HG03280 (cell line): ENCODE data around the gene HMG20B.
"Not testable (repeated sequence)": the region's sequence is repeated elsewhere in the genome, so short reads cannot be mapped to it uniquely, and the experiment has no call there.

Experiments
- ATAC-seq: cut with Tn5 transposase; IDR thresholded peaks from one replicate; pipeline ENCODE4 v1.9.1; 2021; ENCODE audit warnings: mild to moderate bottlenecking, moderate library complexity; ENCODE audit not compliant: unreplicated experiment

HMG20B gene

DNA sequence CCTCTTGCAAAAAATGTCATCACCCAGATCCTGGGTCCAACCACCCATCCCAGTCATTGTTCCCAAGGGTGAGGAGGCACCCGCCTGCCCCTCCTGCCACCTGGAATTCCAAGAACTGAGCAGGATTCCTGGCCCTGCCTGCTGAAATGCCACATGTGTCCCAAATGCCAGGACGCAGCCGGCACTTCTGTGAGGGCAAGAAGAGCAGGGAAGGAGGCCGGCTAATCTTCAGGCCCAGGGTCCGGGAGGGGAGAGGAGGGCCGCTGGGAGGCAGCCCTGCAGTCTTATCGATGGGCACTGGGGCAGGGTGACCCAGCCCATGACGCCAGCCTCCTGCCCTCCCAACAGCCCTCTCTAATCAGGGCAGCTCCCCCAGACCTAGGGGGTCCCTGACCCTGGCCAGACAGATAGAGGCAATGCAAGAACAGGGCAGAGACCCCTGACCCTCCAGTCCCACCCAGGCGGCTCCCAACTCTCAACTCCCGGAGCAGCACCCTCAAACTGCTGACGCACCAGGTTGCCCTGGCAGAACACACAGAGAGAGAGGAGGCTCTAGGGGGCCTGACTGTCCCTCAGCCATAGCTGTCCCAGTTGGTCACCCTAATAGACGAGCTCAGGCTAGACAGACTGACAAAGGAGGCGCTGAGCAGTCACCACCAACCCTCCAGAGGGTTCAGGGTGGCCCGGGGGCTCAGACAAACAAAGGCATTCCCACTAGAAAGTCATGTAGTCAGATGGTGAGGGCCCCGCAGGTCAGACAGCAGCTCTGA lies 16.9 kb upstream of the HMG20B start:
- no peak for ATAC-seq

DNA sequence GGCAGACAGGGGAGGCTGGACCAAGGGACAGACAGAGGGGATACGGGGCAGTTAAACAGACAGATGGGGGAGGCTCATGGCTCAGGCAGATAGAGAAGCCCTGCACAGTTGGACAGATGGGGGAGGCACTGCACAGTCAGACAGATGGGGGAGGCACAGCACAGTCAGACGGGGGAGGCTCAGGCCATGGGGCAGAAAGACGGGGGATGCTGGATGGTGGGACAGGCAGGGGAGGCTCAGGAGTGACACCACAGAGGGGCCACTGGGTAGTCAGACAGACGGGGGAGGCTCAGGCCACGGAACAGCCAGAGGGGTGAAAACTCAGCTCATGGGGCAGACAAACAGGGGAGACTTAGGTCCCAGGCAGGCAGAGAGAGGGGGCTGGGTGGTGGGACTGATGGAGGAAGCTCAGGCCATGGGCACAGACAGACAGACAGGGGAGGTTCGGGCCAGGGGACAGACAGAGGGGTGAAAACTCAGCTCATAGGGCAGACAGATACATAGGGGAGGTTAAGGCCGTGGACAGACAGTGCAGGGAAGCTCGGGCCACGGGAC lies 16.2 kb upstream of the HMG20B start:
- ATAC-seq = no peak

DNA sequence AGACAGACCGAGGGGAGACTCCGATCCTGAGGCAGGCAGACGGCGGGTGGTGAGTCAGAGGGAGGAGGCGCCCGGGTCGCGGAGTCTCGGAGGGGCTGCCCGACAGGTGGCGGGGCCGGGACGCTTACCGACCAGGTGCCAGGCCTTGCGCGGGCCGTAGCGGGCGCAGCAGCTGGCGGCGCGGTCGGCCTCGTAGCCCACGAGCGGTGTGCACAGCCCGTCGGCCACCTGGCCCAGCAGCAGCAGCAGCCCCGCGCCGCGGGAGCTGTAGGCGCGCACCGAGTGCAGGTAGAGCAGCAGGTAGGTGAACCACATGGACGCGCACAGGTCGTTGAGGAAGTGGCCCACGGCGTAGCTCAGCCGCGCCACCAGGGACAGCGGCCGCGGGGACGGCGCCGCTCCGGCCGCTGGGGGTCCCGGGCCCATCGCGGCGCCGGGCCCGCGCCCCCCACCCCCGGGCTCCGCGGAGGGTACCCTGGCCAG lies 15.7 kb upstream of the HMG20B start:
- ATAC-seq = peak; percentile 22

DNA sequence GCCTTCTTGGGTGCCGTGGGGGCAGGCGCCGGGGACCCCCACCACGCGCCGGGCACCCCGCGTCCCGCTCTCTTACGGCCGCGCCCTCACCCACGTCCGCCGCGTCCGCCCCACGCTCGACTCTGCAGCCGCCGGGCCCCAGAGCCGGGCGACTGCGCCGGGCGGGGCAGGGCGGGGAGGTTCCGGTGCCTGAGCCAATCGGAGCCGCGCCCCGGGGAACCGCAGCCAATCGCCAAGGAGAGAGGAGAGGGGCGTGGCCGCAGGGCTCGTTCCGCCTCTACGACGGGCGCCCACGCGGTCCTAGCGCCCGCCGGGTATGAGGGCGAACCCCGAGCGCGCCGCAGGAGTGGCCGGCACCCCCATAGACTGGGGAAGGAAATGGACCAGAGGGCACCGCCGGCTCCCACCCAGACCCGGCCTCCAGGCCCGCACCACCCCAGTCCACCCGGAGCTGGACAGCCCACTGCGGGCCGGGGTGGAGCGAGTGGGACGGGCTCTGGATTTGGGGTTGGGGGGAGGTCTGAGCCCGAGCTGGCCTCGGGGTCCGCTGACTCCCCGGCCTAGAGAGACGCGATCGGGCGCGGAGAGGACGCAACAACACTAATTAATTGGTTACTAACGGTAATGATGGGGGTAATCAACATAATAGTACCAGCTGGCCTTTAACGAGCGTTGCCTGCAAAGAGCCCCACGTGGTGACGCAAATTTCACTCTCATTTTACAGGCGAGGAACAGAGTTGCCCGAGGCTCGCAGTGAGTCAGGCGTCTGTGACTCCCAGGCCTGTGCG lies 15.1 kb upstream of the HMG20B start, which contains the start of gene MFSD12:
TSS of gene MFSD12 (minus strand) at position 126 of the 788 bp plus-strand sequence. CDS start 183 bp downstream, outside the sequence.
- peak; percentile 89 for ATAC-seq

DNA sequence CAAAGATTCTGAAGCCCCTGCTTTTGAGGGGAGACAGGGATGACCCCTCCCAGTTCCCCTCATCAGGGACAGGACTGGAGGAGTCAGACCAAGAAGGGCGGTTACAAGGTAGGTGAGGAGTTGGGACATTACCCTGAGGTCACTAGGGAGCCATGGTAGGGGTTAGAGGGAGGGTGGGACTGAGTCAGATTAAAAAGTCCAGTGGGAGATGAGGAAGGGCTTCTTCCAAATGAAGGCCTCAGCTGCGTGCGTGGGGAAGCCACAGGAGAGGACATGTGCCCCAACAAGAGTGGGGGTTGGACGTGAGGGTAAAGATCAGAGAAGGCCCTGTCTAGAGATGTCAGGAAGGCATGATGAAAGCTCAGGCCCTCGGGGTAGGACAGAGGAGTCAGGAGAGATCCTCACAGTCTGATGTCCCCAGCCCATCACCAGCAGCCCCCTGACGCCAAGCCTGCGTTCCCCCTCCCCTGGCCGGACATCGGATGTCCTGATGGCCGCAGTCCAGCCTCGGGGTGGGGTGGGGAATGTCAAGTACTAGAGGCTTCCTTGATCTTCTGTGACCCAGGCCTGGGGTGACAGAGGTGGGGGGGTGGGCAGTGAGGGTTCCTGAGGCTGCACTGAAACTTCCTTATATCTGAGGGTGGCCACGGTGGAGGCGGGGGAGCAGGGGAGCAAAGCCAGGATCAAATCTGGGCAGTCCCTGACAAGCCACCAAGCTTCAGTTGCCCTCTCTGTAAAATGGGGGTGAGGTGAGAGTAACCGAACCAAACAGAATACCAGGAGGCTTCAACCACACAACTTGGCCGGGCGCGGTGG lies 8.8 kb upstream of the HMG20B start:
- ATAC-seq = no peak

DNA sequence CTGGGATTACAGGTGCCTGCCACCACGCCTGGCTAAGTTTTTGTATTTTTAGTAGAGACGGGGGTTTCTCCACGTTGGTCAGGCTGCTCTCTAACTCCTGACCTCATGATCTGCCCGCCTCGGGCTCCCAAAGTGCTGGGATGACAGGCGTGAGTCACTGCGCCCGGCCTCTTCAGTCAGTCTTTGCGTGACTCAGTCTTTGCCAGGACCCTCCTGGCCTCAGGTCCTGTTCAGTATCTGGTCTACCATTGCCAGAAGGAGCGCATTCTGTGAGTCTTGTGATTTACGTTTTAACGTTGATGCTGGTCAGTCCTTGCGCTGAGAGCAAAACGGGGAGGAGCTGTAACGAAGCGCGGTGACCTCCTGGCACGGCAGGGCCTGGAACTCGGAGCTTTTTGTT lies 7.6 kb upstream of the HMG20B start:
- no peak for ATAC-seq

DNA sequence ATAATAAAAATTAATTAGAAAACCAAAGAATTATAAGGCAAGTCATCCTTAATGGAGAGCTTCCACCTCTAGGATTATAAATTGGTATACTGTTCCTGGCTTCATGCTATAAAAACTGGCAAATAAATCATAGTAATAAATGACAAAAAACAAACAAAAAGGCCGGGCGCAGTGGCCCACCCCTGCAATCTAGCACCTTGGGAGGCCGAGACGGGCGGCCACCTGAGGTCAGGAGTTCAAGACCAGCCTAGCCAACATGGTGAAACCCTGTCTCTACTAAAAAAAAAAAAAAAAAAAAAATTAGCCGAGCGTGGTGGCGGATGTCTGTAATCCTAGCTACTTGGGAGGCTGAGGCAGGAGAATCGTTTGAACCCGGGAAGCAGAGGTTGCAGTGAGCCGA lies 2.7 kb upstream of the HMG20B start:
- ATAC-seq = not testable (repeated sequence)

DNA sequence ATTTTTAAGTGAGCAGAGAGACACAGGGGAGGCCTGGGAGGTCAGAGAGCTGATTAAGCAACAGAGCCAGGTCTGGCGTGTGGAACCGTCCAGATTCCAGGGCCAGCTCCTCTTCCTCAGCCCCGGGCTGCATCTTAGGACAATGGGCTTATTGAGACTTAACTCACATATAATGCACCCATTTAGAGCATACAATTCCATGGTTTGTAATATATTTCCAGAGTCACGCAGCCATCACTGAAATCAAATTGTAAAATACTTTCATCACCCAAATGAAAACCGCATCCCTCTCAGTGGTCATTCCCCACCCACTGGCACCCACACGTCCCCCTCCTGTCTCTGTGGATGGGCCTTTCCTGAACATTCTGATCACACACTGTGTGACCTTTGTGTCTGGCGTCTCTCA lies 2.1 kb upstream of the HMG20B start:
- ATAC-seq = no peak

DNA sequence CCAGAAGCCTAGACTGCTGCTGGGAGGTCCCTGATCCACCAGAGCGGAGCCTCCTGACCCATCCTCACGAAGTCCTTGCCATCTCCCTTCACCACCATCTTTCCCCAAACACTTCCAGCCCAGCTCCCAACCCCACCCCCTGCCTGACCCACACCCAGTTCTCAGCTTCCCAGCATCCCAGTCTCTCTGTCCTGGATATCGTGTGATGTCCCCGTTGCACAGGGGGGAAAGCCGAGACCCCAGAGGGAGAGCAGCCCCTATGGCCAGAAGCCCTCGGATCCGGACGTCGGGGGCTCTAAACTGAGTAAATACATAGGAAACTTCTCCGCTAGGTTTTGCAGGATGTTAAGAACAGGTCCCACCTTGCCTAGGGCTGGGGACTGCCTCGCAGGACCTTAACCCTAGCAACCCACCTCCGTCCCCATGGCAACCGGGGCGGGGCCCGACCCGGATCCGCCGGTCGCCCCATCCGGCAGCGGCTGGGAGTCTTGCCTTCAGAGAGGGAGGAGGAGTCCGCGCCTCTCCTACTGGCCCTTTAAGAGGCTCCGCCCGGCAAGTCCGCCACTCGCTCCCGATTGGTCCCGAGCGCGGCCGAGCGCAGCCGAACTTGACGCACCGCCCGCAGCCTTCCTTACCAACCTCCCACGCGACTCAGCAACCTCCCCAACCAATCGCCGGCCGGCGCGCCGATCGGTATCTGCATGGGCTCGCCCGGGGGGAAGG lies 451 bp upstream of the HMG20B start:
- ATAC-seq = peak; percentile 91

DNA sequence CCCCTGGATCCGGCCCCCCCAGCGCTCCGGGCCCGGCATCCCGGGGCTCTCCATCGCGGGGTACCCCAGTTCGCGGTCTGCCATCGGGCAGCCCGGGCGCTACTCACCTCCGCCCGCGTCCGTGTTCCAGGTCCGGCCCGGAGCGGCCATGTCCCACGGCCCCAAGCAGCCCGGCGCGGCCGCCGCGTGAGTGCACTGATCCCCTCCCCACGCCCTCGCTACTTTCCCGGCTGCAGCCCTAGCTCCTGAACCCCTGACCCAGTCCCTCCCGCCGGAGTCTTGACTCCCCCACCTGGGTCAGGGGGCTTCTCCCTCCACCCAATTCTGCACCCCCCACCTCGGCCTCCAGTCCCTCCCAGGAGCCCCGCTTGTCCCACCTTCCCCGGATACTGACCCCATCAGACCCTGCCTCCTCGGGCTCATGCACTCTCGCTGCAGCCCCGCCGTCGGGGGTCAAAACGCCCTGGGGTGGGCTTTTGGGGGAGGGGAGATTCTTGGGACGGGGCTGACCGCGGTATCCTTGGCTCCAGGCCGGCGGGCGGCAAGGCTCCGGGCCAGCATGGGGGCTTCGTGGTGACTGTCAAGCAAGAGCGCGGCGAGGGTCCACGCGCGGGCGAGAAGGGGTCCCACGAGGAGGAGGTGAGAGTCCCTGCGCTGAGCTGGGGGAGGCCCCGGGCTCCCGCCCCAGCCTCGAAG lies 566 bp downstream of the HMG20B start:
- peak; percentile 16 for ATAC-seq

DNA sequence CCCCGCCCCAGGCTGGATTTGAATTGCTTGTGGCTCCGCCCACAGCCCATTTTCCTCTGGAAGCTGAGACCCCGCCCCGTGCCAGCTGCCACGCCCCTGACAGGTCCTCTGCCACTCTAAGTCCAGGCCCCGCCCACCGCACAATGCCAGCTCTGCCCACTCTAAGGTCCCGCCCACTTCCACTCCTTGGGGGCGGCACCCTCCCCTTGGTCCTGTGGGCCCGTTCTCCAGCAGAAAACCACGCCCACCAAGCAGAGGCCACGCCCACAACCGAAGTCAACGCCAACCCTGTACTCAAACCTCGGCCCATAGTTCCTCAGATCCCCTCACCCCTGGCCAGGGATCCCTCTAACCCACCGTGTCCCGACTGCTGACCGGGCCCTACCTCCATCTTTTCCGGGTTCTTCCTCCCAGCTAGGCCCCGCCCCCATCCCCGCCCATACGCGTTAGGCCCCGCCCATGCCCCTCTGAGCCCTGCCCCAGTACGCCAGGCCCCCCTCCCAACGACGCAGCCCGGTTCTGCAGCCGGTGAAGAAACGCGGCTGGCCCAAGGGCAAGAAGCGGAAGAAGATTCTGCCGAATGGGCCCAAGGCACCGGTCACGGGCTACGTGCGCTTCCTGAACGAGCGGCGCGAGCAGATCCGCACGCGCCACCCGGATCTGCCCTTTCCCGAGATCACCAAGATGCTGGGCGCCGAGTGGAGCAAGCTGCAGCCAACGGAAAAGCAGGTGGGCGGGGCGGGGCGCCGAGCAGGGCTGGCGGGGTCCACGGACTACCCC lies 1.3 kb downstream of the HMG20B start:
- ATAC-seq = peak; percentile 32

DNA sequence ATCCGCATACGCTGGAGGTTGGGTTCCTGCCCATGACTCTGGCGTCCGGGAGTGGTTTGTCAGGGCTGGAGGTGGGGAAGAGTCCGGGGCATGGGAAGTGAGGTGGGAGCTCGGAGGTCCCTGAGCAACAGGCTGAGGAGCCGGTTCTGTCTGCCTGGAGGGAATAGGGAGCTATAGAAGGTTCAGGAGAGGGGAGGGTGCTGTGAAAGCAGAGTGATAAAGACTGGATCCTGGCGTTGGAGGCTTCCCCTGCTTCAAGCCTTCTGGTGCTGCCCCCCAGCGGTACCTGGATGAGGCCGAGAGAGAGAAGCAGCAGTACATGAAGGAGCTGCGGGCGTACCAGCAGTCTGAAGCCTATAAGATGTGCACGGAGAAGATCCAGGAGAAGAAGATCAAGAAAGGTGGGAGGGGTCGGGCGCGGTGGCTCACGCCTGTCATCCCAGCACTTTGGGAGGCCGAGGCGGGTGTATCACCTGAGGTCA lies 2.6 kb downstream of the HMG20B start:
- no peak for ATAC-seq

DNA sequence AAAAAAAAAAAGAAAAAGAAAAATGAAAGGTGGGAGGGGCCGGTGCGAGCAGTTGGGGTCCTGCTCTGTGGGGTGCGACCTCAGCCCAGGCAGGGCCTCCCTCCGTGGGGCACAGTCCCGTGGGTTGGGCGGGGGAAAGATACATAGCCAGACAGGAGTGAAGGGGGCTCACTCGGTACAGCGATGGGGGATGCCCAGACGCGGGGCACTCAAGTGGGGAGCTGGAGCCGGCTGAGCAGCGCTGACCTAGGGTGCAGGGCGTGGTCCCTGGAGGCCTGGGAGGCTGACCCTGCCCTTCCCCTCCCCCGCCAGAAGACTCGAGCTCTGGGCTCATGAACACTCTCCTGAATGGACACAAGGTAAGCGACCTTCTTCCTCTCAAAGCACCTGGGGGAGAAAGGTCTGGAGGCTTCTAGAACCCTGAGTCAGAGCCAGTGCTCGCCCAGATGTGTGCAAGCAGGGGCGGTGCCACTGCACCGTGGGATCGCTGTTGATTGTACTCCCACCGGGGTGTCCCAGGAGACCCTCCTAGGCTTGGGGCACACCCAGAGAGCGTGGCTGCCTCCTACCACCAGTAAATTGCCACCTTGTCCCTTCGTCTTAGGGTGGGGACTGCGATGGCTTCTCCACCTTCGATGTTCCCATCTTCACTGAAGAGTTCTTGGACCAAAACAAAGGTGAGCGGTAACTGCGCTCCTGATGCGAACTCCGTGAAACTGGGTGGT lies 3.4 kb downstream of the HMG20B start:
- ATAC-seq = no peak

DNA sequence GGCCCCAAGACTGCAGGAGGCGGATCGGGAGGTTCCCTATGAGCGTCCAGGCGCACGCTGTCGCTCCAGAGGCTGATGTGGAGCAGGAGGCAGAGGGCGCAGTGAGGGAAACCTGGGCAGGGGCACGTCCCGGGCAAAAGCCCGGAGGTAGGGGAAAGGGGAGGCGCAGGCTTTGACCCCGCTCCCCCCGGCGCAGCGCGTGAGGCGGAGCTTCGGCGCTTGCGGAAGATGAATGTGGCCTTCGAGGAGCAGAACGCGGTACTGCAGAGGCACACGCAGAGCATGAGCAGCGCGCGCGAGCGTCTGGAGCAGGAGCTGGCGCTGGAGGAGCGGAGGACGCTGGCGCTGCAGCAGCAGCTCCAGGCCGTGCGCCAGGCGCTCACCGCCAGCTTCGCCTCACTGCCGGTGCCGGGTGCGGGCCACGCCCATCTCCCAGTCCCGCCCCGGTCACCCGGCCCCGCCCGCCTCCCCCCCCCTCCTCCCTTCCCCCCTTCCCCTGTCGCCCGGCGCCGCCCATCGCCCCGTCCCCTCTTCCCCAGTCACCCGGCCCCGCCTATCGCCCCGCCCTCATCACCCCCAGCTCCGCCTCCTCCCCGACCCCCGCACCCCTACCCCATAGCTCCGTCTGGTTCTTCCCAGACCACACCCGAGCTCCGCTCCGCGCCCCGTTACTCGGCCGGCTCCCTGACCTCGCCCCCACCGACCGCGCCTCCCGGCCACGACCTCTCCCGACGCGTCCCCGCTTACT lies 4.1 kb downstream of the HMG20B start:
- no peak for ATAC-seq

DNA sequence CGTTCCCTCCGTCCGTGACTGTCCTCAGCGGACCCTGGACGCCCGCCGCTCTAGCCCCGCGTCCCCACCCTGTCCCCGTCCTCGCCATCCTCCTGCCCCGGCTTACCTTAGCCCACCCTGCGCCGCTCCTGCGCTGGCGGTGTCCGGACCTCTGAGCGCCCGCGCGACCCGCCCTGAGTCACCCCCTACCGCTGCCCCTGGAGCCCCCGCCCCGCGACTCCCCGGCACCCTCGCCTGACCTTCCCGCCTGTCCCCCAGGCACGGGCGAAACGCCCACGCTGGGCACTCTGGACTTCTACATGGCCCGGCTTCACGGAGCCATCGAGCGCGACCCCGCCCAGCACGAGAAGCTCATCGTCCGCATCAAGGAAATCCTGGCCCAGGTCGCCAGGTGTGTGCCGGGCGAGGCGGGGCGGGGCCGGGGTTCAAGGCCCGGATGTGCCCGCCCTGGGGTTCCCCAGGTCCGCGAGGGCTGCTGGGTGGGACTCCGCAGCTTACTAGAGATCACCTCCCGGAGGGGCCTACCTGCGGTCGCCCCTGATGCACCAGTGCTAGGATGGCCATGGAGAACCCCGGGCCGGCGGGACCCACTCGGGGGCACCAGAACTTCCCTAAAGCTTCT lies 5.1 kb downstream of the HMG20B start:
- no peak for ATAC-seq

DNA sequence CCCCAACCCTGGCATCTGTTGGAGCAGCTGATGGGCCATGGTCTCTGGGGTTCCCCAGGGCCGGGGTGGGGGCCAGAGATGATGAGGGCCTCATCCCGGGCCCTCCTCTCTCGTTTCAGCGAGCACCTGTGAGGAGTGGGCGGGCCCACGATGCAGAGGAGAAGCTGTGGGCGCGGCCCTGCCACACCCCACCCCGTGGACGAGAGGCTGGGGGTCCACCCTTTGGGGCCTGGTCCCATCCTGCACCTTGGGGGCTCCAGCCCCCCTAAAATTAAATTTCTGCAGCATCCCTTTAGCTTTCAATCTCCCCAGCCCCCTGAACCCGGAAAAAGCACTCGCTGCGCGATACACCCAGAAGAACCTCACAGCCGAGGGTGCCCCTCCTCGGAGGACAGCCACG lies 5.6 kb downstream of the HMG20B start:
- ATAC-seq = no peak
